HepG2 (cell line): Measurements from ENCODE around the gene PLEKHH1. TPM values are rescaled to one million over a fixed set of nuclear protein-coding genes. Genes with fewer than 3 reads are reported as not detected.

ENCODE experiments used
- ATAC-seq: fragments of 200-7000 bp; cut with Tn5 transposase; 3 replicates; pipeline ENCODE4 v1.9.1; 2020; ENCODE audit warnings: mild to moderate bottlenecking, moderate library complexity
- BruUV-seq: library from RNA; stranded (reverse); fragments of 400-500 nt; replicated peaks from 2 replicates; lab custom pipeline; 2021; lab: Mats Ljungman, UMichigan
- CTCF ChIA-PET: fragments of 300-600 bp; formaldehyde crosslinking; extraction: SDS; loops from one replicate; lab custom pipeline; 2021; ENCODE audit warnings: low total read pairs, inconsistent platforms, low intra/inter-chr PET ratio; lab: Yijun Ruan, JAX
- POLR2A ChIA-PET: fragments of 350-600 bp; sonication (Branson Sonifier 250); formaldehyde crosslinking; loops from one replicate; lab custom pipeline; 2020; ENCODE audit warnings: antibody characterized with exemption, inconsistent platforms; lab: Yijun Ruan, JAX
- DNase-seq: peaks from one replicate; pipeline ENCODE4 v3.0.0-alpha.2; 2015; ENCODE audit warnings: low spot score
- FAIRE-seq: peaks from 3 replicates; lab custom pipeline; 2011; peaks lifted over from hg19 to GRCh38; lab: Jason Lieb, UNC
- H2AFZ ChIP-seq: one replicate; pipeline ENCODE4 v1.6.1; 2011; ENCODE audit warnings: low read length, inconsistent platforms
- H3K27ac ChIP-seq: fragments of 300-600 bp; 3 replicates; pipeline ENCODE4 v1.8.0; 2011; ENCODE audit warnings: mixed run types, mild to moderate bottlenecking, mixed read lengths, low read length, inconsistent platforms; ENCODE audit not compliant: insufficient read depth; ENCODE audit errors: extremely low read length
- H3K27me3 ChIP-seq, 2 experiments: fragments of 200-600 bp in 1 of 2; 2 replicates in 1 of 2; 3 replicates in 1 of 2; pipeline versions ENCODE4 v1.6.0 to v1.8.0; 2011; ENCODE audit warnings: low read length in 2 of 2, mild to moderate bottlenecking in 2 of 2, moderate library complexity in 2 of 2, inconsistent platforms in 1 of 2; ENCODE audit not compliant: insufficient read depth in 2 of 2, control insufficient read depth in 1 of 2
- H3K36me3 ChIP-seq, 2 experiments: fragments of 200-600 bp in 1 of 2; replicated peaks in 1 of 2; 2 replicates in 1 of 2; 3 replicates in 1 of 2; pipeline versions ENCODE4 v1.5.1 to v1.8.0; 2011; ENCODE audit warnings: low read length in 2 of 2, inconsistent platforms in 1 of 2; ENCODE audit not compliant: insufficient read depth in 2 of 2, control insufficient read depth in 1 of 2
- H3K4me1 ChIP-seq: 2 replicates; pipeline ENCODE4 v1.5.1; 2012; ENCODE audit warnings: low read length, inconsistent platforms; ENCODE audit not compliant: insufficient read depth
- H3K4me2 ChIP-seq: 2 replicates; pipeline ENCODE4 v1.6.0; 2011; ENCODE audit warnings: low read depth, low read length, inconsistent platforms
- H3K4me3 ChIP-seq, 3 experiments: fragments of 200-600 bp in 1 of 3; sonication (generic), shearing (Covaris generic) in 1 of 3; replicated peaks in 1 of 3; 2 replicates each; pipeline ENCODE4 v1.5.1; 2011 to 2016; ENCODE audit warnings: low read length in 3 of 3, inconsistent platforms in 2 of 3, low read depth in 2 of 3, mild to moderate bottlenecking in 2 of 3, control low read depth in 1 of 3, mixed read lengths in 1 of 3; ENCODE audit not compliant: insufficient read depth in 1 of 3
- H3K79me2 ChIP-seq: one replicate; pipeline ENCODE4 v1.6.1; 2011; ENCODE audit warnings: low read length, inconsistent platforms; ENCODE audit not compliant: insufficient read depth
- H3K9ac ChIP-seq: 2 replicates; pipeline ENCODE4 v1.6.0; 2011; ENCODE audit warnings: mild to moderate bottlenecking, low read depth, low read length, inconsistent platforms; ENCODE audit not compliant: insufficient read depth
- H3K9me3 ChIP-seq: 2 replicates; pipeline ENCODE4 v1.5.1; 2012; ENCODE audit warnings: mild to moderate bottlenecking, low read length
- H4K20me1 ChIP-seq: 2 replicates; pipeline ENCODE4 v1.6.0; 2011; ENCODE audit warnings: inconsistent platforms, mild to moderate bottlenecking, low read length, moderate library complexity; ENCODE audit not compliant: insufficient read depth
- ATF5 ChIP-seq: sonication (generic); formaldehyde crosslinking; IDR thresholded peaks from 2 replicates; pipeline ENCODE4 v1.4.0; 2020; ENCODE audit warnings: mild to moderate bottlenecking, low read depth, missing genetic modification reagents
- DR1 ChIP-seq: sonication (generic); formaldehyde crosslinking; IDR thresholded peaks from 2 replicates; pipeline ENCODE4 v1.8.0; 2021; ENCODE audit warnings: mild to moderate bottlenecking, missing genetic modification reagents, inconsistent platforms
- ETV5 ChIP-seq: IDR thresholded peaks from 2 replicates; pipeline ENCODE4 v1.6.1; 2018; ENCODE audit warnings: missing biosample characterization, missing genetic modification reagents, inconsistent platforms, borderline replicate concordance
- FOSL2 ChIP-seq: sonication (generic); formaldehyde crosslinking; IDR thresholded peaks from 2 replicates; pipeline ENCODE4 v1.4.0; 2020; ENCODE audit warnings: missing genetic modification reagents
- HOXA5 ChIP-seq: sonication (generic); formaldehyde crosslinking; IDR thresholded peaks from 2 replicates; pipeline ENCODE4 v1.4.0; 2020; ENCODE audit warnings: missing genetic modification reagents
- JUNB ChIP-seq: sonication (generic); formaldehyde crosslinking; IDR thresholded peaks from 2 replicates; pipeline ENCODE4 v1.8.0; 2022; ENCODE audit warnings: missing genetic modification reagents, mild to moderate bottlenecking, borderline replicate concordance
- KLF6 ChIP-seq: IDR thresholded peaks from 2 replicates; pipeline ENCODE4 v1.8.0; 2016; ENCODE audit warnings: missing biosample characterization, missing genetic modification reagents
- MIER3 ChIP-seq: IDR thresholded peaks from 2 replicates; pipeline ENCODE4 v1.6.1; 2016; ENCODE audit warnings: missing compliant biosample characterization, borderline replicate concordance
- NR0B2 ChIP-seq: sonication (generic); formaldehyde crosslinking; IDR thresholded peaks from 2 replicates; pipeline ENCODE4 v1.4.0; 2020; ENCODE audit warnings: mild to moderate bottlenecking, missing genetic modification reagents
- POLR2G ChIP-seq: fragments of 200-400 bp; formaldehyde crosslinking; IDR thresholded peaks from 2 replicates; pipeline ENCODE4 v1.6.1; 2018; ENCODE audit warnings: mild to moderate bottlenecking, low read depth, low read length, moderate library complexity
- REPIN1 ChIP-seq: sonication (generic); formaldehyde crosslinking; IDR thresholded peaks from 2 replicates; pipeline ENCODE4 v1.8.0; 2022; ENCODE audit warnings: missing genetic modification reagents, low read depth, mild to moderate bottlenecking, borderline replicate concordance
- REXO4 ChIP-seq: sonication (generic); formaldehyde crosslinking; IDR thresholded peaks from 2 replicates; pipeline ENCODE4 v1.8.0; 2022; ENCODE audit warnings: missing genetic modification reagents, mild to moderate bottlenecking, borderline replicate concordance
- RFX5 ChIP-seq: IDR thresholded peaks from 2 replicates; pipeline ENCODE4 v1.6.1; 2011; ENCODE audit warnings: low read depth, low read length, improper control_type of control experiment
- STAG1 ChIP-seq: sonication (generic); formaldehyde crosslinking; IDR thresholded peaks from 2 replicates; pipeline ENCODE4 v1.4.0; 2020; ENCODE audit warnings: missing genetic modification reagents
- TEAD2 ChIP-seq: sonication (generic); formaldehyde crosslinking; IDR thresholded peaks from 2 replicates; pipeline ENCODE4 v1.9.0; 2021; ENCODE audit warnings: missing genetic modification reagents
- THAP11 ChIP-seq: IDR thresholded peaks from 2 replicates; pipeline ENCODE4 v1.6.1; 2016; ENCODE audit warnings: missing biosample characterization, missing genetic modification reagents
- ZFP91 ChIP-seq: sonication (generic); formaldehyde crosslinking; IDR thresholded peaks from 2 replicates; pipeline ENCODE4 v1.9.0; 2022; ENCODE audit warnings: missing genetic modification reagents, mild to moderate bottlenecking, borderline replicate concordance
- ZFX ChIP-seq: sonication (generic); formaldehyde crosslinking; IDR thresholded peaks from 2 replicates; pipeline ENCODE4 v1.4.0; 2020; ENCODE audit warnings: mild to moderate bottlenecking, low read depth, missing genetic modification reagents, moderate library complexity
- ZNF639 ChIP-seq: conservative IDR thresholded peaks from 2 replicates; pipeline ENCODE4 v1.6.1; 2018; ENCODE audit warnings: missing genetic modification reagents
- ZNF83 ChIP-seq: sonication (generic); formaldehyde crosslinking; IDR thresholded peaks from 2 replicates; pipeline ENCODE4 v1.4.0; 2020; ENCODE audit warnings: missing genetic modification reagents, mild to moderate bottlenecking, borderline replicate concordance
- WGBS: methylation state at CpG from one replicate; pipeline ENCODE4 v1.1.6; 2017; ENCODE audit warnings: low lambda C conversion rate; 5-methylcytosine and 5-hydroxymethylcytosine counted together
- in situ Hi-C: cut with HindIII; loops from 2 replicates; pipeline ENCODE4 v1.10.0; 2017; ENCODE audit warnings: low pct_unique_long_range_greater_than_20kb; ENCODE audit not compliant: extremely low pct_ligation_motif_present
- intact Hi-C: fragments of 100-400 bp; cut with micrococcal nuclease; formaldehyde crosslinking; loops from one replicate; pipeline ENCODE4 v1.10.0; 2022; ENCODE audit not compliant: unreplicated experiment
- polyA plus RNA-seq, 8 experiments: library from polyadenylated mRNA; depleted of rRNA in 3 of 8; stranded (reverse) in 7 of 8; unstranded in 1 of 8; fragments of >200 nt; fragmentation: Illumina TruSeq in 4 of 8; extraction: Trizol in 4 of 8; gene quantifications; 2 replicates each; pipeline versions ENCODE4 v1.2.1 to v1.2.3, GENCODE V29; 2011 to 2016; ENCODE audit warnings: low read depth in 4 of 8, missing spikeins in 1 of 8, mixed read lengths in 1 of 8; ENCODE audit not compliant: insufficient read depth in 1 of 8
- total RNA-seq, 5 experiments: library from RNA; depleted of rRNA; stranded (reverse); fragments of >200 nt; fragmentation: Illumina TruSeq; extraction: Trizol; gene quantifications; 2 replicates each; pipeline ENCODE4 v1.2.3, GENCODE V29; 2016; ENCODE audit warnings: low read depth in 1 of 5

Gene PLEKHH1
- total and polyA plus RNA-seq, 2 of the 13 experiments (the other 11 are each of a cell fraction or from before 2014, with no cell fraction given): 8.6 to 15.8 TPM

DNA sequence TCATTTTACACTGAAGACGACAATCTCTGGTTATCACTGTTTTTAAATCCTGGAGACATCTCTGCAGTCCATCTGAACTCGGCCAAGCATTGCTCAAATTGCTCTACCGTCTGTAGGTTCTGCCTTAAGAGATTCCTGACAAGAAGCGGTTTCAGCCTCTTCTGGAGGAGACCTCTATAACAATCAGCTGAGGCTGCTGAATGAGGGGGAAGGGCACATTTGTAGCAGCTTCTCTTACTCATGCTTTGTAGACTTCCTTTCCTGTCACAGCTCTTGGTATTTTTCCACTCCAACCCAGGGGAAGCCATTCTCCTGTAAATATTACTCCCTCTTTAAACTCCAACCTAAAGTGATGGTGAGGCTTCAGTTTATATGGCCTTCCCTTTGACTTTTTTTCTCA is 89.6 kb downstream of the PLEKHH1 start (continued):
- peak; percentile 24; the same call in 1 of the 2 replicates for TF ChIP-seq ETV5
- TF ChIP-seq ZFX (CRISPR knock-in tag): no peak
- TF ChIP-seq MIER3: peak; percentile 32; the same call in 1 of the 2 replicates
- no peak for TF ChIP-seq ZNF639
- TF ChIP-seq TEAD2: no peak
- no peak for TF ChIP-seq REPIN1 (CRISPR knock-in tag)
- TF ChIP-seq KLF6 (CRISPR knock-in tag): no peak
- no peak for TF ChIP-seq REXO4 (CRISPR knock-in tag)
- 0 out of 2 replicates have a peak, but pooled peaks have one; percentile 20 for TF ChIP-seq POLR2G
- TF ChIP-seq NR0B2 (CRISPR knock-in tag): no peak
- TF ChIP-seq FOSL2 (CRISPR knock-in tag): peak; percentile 66
- 0 out of 2 replicates have a peak, but pooled peaks have one; percentile 36 for TF ChIP-seq THAP11

DNA sequence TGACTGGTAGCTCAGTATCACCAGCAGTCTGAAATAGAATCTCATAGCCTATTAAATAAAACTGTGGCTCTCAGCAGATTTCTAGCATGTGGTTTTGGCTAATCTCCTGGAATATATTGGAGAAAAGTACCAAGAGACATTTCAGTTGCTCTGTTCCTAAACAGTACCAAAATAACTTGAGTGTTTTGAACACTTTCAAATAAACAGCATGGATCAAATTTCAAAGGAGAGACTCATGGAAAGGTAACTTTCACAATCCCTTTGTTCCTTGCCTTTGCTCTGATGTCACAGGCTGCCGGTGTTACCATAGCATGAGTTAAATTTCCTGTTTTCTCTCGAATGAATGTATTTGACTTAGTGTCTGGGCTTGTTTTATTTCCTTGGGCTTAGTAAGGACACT is 90.0 kb downstream of the PLEKHH1 start:
- WGBS: 4% methylated on average over 2 of the region's 2 CpGs
- no peaks in the 10 kb centered on the region for H4K20me1 ChIP-seq
- no peak overlapping the region; a peak in 1 of 6 replicates for H3K4me3 ChIP-seq
- peak overlapping the region; percentile 3 for H2AFZ ChIP-seq
- no peaks in the 10 kb centered on the region for H3K27me3 ChIP-seq
- no TSS peak for BruUV-seq
- ATAC-seq (no peak), FAIRE-seq (no peak), DNase-seq (peak; percentile 70)
- H3K27ac ChIP-seq: peak overlapping the region; percentile 79
- CTCF ChIA-PET: no interaction called here
- H3K79me2 ChIP-seq: no peaks in the 10 kb centered on the region
- POLR2A ChIA-PET: interaction anchor here (1.0 to 1.2 kb wide), 2 partner anchors 23 to 72 kb away, joined by 4 to 8 read pairs; partner anchors contain the start of genes PIGH and RDH11
- peak overlapping the region; percentile 56; the same call in 1 of the 2 replicates for H3K9ac ChIP-seq
- in situ Hi-C loops: loop anchor here (25.0 kb wide), 1 partner anchor 1189 kb away; no protein-coding TSS in a partner anchor
- intact Hi-C loops: no loop called here
- peaks cover 51% of the 10 kb centered on the region for H3K4me1 ChIP-seq
- H3K4me2 ChIP-seq: peak overlapping the region; percentile 48
- no peaks in the 10 kb centered on the region; a peak in 1 of 5 replicates for H3K36me3 ChIP-seq
- no peaks in the 10 kb centered on the region for H3K9me3 ChIP-seq
- TF ChIP-seq RFX5 (no peak), DR1 (CRISPR knock-in tag) (no peak), JUNB (CRISPR knock-in tag) (no peak), ATF5 (CRISPR knock-in tag) (no peak), ZNF83 (CRISPR knock-in tag) (no peak), ZFP91 (no peak), STAG1 (CRISPR knock-in tag) (no peak), HOXA5 (no peak)
